ENCODE measurements around the gene NEURL4. TPM values are rescaled to one million over a fixed set of nuclear protein-coding genes. Genes with fewer than 3 reads are reported as not detected.

The NEURL4 gene
- polyA plus RNA-seq, 4 donors, result 28.3 to 33.3 (median 30.7) TPM

- no peak for DNase-seq (ENCODE audit: low read depth in 4 of 4, low spot score in 3 of 4)
Observed at GRCh38 chr17:7281953-7282751, 47.0 kb downstream of the NEURL4 start.

DNA sequence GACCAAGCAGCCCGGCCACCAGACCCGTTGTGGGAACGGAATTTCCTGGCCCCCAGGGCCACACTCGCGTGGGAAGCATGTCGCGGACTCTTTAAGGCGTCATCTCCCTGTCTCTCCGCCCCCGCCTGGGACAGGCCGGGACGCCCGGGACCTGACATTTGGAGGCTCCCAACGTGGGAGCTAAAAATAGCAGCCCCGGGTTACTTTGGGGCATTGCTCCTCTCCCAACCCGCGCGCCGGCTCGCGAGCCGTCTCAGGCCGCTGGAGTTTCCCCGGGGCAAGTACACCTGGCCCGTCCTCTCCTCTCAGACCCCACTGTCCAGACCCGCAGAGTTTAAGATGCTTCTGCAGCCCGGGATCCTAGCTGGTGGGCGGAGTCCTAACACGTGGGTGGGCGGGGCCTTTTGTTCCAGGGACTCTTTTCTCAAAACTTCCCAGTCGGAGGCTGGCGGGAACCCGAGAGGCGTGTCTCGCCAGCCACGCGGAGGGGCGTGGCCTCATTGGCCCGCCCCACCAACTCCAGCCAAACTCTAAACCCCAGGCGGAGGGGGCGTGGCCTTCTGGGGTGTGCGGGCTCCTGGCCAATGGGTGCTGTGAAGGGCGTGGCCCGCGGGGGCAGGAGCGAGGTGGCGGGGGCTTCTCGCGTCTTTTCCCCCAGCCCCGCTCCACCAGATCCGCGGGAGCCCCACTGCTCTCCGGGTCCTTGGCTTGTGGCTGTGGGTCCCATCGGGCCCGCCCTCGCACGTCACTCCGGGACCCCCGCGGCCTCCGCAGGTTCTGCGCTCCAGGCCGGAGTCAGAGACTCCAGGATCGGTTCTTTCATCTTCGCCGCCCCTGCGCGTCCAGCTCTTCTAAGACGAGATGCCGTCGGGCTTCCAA is 47.8 kb downstream of the NEURL4 start, which contains the start of gene SLC2A4:
SLC2A4 (plus strand) TSS at position 645 of the 879 bp plus-strand sequence; CDS start at position 862, 217 bp downstream.
- peak; percentile 91 to 94 (median 92) for DNase-seq (ENCODE audit: low read depth in 4 of 4, low spot score in 3 of 4)

GRCh38 chr17:7280519-7281073 is 48.5 kb downstream of the NEURL4 start:
- DNase-seq (ENCODE audit: low read depth in 4 of 4, low spot score in 3 of 4), result peak in 1 of 4 donors; percentile 83

DNA sequence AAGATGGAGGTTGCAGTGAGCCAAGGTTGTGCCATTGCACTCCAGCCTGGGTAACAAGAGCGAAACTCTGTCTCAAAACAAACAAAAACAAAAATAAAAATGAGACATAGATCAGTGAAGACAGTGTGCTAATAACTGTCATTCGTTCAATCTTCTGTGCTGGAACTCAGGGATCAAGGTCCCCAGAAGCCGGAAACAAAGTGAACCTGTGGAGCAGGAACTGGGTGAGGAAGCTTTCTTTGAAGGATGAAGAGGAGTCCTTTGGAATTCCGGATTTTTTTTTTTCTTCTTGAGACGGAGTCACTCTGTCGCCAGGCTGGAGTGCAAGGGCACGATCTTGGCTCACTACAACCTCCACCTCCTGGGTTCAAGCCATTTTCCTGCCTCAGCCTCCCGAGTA is 49.7 kb downstream of the NEURL4 start:
- no peak for DNase-seq (ENCODE audit: low read depth in 4 of 4, low spot score in 3 of 4)

- DNase-seq (ENCODE audit: low read depth in 4 of 4, low spot score in 3 of 4), result no peak
Observed at GRCh38 chr17:7266784-7267183, 62.4 kb downstream of the NEURL4 start.

Other genes starting within 250 kb of the NEURL4 start
- gene CLEC10A, start 249.1 kb downstream of the NEURL4 start, polyA plus RNA-seq (ENCODE audit: insufficient read length in 4 of 4), result 1 to 10 TPM; 1.3 to 1.9 (median 1.4) TPM
- gene ASGR2, start 214.5 kb downstream of the NEURL4 start, polyA plus RNA-seq (ENCODE audit: insufficient read length in 4 of 4), result 1 to 10 TPM in 3 of 4 donors, under 1 TPM in 1; 0.91 to 2.5 (median 1.7) TPM
- gene ASGR1, start 150.0 kb downstream of the NEURL4 start, polyA plus RNA-seq (ENCODE audit: insufficient read length in 4 of 4), result 1 to 10 TPM; 4.6 to 8.1 (median 5.2) TPM
- gene DLG4, start 109.5 kb downstream of the NEURL4 start, polyA plus RNA-seq (ENCODE audit: insufficient read length in 4 of 4), result 10 to 100 TPM; 30.3 to 40.3 (median 32.9) TPM
- gene ACADVL, start 109.4 kb downstream of the NEURL4 start, polyA plus RNA-seq (ENCODE audit: insufficient read length in 4 of 4), result 100 to 1,000 TPM; 421 to 519 (median 462) TPM
- 10 to 100 TPM; 49.9 to 65.1 (median 50.9) TPM for gene DVL2, start 94.8 kb downstream of the NEURL4 start, polyA plus RNA-seq (ENCODE audit: insufficient read length in 4 of 4)
- gene PHF23, start 89.9 kb downstream of the NEURL4 start, polyA plus RNA-seq (ENCODE audit: insufficient read length in 4 of 4), result 10 to 100 TPM; 57.4 to 66.4 (median 60.9) TPM
- gene GABARAP, start 86.9 kb downstream of the NEURL4 start, polyA plus RNA-seq (ENCODE audit: insufficient read length in 4 of 4), result 100 to 1,000 TPM; 389 to 496 (median 451) TPM
- 100 to 1,000 TPM; 147 to 167 (median 159) TPM for gene CTDNEP1, start 77.6 kb downstream of the NEURL4 start, polyA plus RNA-seq (ENCODE audit: insufficient read length in 4 of 4)
- 10 to 100 TPM; 40.3 to 55.8 (median 50.5) TPM for gene ELP5, start 77.1 kb downstream of the NEURL4 start, polyA plus RNA-seq (ENCODE audit: insufficient read length in 4 of 4)
- 10 to 100 TPM; 45.0 to 66.0 (median 51.8) TPM for gene CLDN7, start 66.9 kb downstream of the NEURL4 start, polyA plus RNA-seq (ENCODE audit: insufficient read length in 4 of 4)
- gene SLC2A4, start 47.6 kb downstream of the NEURL4 start, polyA plus RNA-seq (ENCODE audit: insufficient read length in 4 of 4), result 1 to 10 TPM; 1.8 to 2.9 (median 2.5) TPM
- 1 to 10 TPM; 2.9 to 4.2 (median 3.4) TPM for gene YBX2, start 34.7 kb downstream of the NEURL4 start, polyA plus RNA-seq (ENCODE audit: insufficient read length in 4 of 4)
- 100 to 1,000 TPM; 297 to 355 (median 333) TPM for gene EIF5A, start 21.7 kb downstream of the NEURL4 start, polyA plus RNA-seq (ENCODE audit: insufficient read length in 4 of 4)
- gene GPS2, start 14.0 kb downstream of the NEURL4 start, polyA plus RNA-seq (ENCODE audit: insufficient read length in 4 of 4), result 100 to 1,000 TPM in 2 of 4 donors, 10 to 100 TPM in 2; 86.3 to 106 (median 99.6) TPM
- 1 to 10 TPM; 5.7 to 9.1 (median 6.0) TPM for gene ACAP1, start 7.2 kb upstream of the NEURL4 start, polyA plus RNA-seq (ENCODE audit: insufficient read length in 4 of 4)
- 10 to 100 TPM; 12.4 to 13.6 (median 12.9) TPM for gene KCTD11, start 22.8 kb upstream of the NEURL4 start, polyA plus RNA-seq (ENCODE audit: insufficient read length in 4 of 4)
- gene TMEM95, start 25.8 kb upstream of the NEURL4 start, polyA plus RNA-seq (ENCODE audit: insufficient read length in 4 of 4), result not detected
- 1 to 10 TPM; 3.2 to 7.2 (median 4.5) TPM for gene TNK1, start 51.8 kb upstream of the NEURL4 start, polyA plus RNA-seq (ENCODE audit: insufficient read length in 4 of 4)
- gene PLSCR3, start 65.2 kb upstream of the NEURL4 start, polyA plus RNA-seq (ENCODE audit: insufficient read length in 4 of 4), result 10 to 100 TPM; 30.5 to 46.3 (median 38.1) TPM
- gene TMEM256, start 74.8 kb upstream of the NEURL4 start, polyA plus RNA-seq (ENCODE audit: insufficient read length in 4 of 4), result 100 to 1,000 TPM in 1 of 4 donors, 10 to 100 TPM in 3; 78.9 to 105 (median 86.2) TPM
- 10 to 100 TPM; 22.8 to 32.6 (median 24.9) TPM for gene NLGN2, start 78.5 kb upstream of the NEURL4 start, polyA plus RNA-seq (ENCODE audit: insufficient read length in 4 of 4)
- gene SPEM1, start 91.0 kb upstream of the NEURL4 start, polyA plus RNA-seq (ENCODE audit: insufficient read length in 4 of 4), result under 1 TPM in 1 of 4 donors, not detected in 3; 0.09 TPM
- under 1 TPM in 2 of 4 donors, not detected in 2; 0.12 TPM for gene SPEM2, start 96.3 kb upstream of the NEURL4 start, polyA plus RNA-seq (ENCODE audit: insufficient read length in 4 of 4)
- not detected for gene SPEM3, start 99.5 kb upstream of the NEURL4 start, polyA plus RNA-seq (ENCODE audit: insufficient read length in 4 of 4)
- 1 to 10 TPM; 3.6 to 5.6 (median 4.3) TPM for gene TMEM102, start 106.1 kb upstream of the NEURL4 start, polyA plus RNA-seq (ENCODE audit: insufficient read length in 4 of 4)
- 1 to 10 TPM; 6.0 to 8.6 (median 7.8) TPM for gene FGF11, start 110.2 kb upstream of the NEURL4 start, polyA plus RNA-seq (ENCODE audit: insufficient read length in 4 of 4)
- gene CHRNB1, start 115.7 kb upstream of the NEURL4 start, polyA plus RNA-seq (ENCODE audit: insufficient read length in 4 of 4), result 10 to 100 TPM; 10.1 to 11.7 (median 11.3) TPM
- 10 to 100 TPM; 38.6 to 47.4 (median 44.3) TPM for gene ZBTB4, start 150.3 kb upstream of the NEURL4 start, polyA plus RNA-seq (ENCODE audit: insufficient read length in 4 of 4)
- under 1 TPM in 3 of 4 donors, not detected in 1; 0.16 to 0.22 (median 0.21) TPM for gene SLC35G6, start 152.1 kb upstream of the NEURL4 start, polyA plus RNA-seq (ENCODE audit: insufficient read length in 4 of 4)
- gene POLR2A, start 155.0 kb upstream of the NEURL4 start, polyA plus RNA-seq (ENCODE audit: insufficient read length in 4 of 4), result 100 to 1,000 TPM; 117 to 158 (median 121) TPM
- gene TNFSF12, start 219.7 kb upstream of the NEURL4 start, polyA plus RNA-seq (ENCODE audit: insufficient read length in 4 of 4), result 10 to 100 TPM; 25.3 to 32.5 (median 29.0) TPM
- gene TNFSF13, start 229.4 kb upstream of the NEURL4 start, polyA plus RNA-seq (ENCODE audit: insufficient read length in 4 of 4), result 10 to 100 TPM; 13.2 to 17.8 (median 14.3) TPM
- gene SENP3, start 232.6 kb upstream of the NEURL4 start, polyA plus RNA-seq (ENCODE audit: insufficient read length in 4 of 4), result 10 to 100 TPM; 68.1 to 81.1 (median 78.1) TPM

Data from right renal pelvis (tissue), 4 donors.